HEK293 (cell line): ENCODE measurements around the gene ANKRD52.

ENCODE experiments used
- AEBP2 ChIP-seq: fragments of 450-650 bp; formaldehyde crosslinking; IDR thresholded peaks from 2 replicates; pipeline ENCODE4 v1.5.1; 2016; ENCODE audit warnings: missing biosample characterization, missing genetic modification characterization, borderline replicate concordance
- KLF1 ChIP-seq: fragments of 450-650 bp; formaldehyde crosslinking; IDR thresholded peaks from 2 replicates; pipeline ENCODE4 v1.5.1; 2016; ENCODE audit warnings: missing biosample characterization, missing genetic modification characterization
- KLF17 ChIP-seq: fragments of 450-650 bp; formaldehyde crosslinking; IDR thresholded peaks from 2 replicates; pipeline ENCODE4 v1.5.1; 2016; ENCODE audit warnings: missing biosample characterization, missing genetic modification characterization
- MEIS1 ChIP-seq: sonication (generic); formaldehyde crosslinking; IDR thresholded peaks from 2 replicates; pipeline ENCODE4 v1.8.1; 2022; ENCODE audit warnings: missing genetic modification reagents, mild to moderate bottlenecking, borderline replicate concordance
- PRDM2 ChIP-seq: fragments of 450-650 bp; formaldehyde crosslinking; IDR thresholded peaks from 2 replicates; pipeline ENCODE4 v1.5.1; 2016; ENCODE audit warnings: missing biosample characterization, missing genetic modification characterization, borderline replicate concordance
- RBAK ChIP-seq: fragments of 450-650 bp; formaldehyde crosslinking; IDR thresholded peaks from 2 replicates; pipeline ENCODE4 v1.5.1; 2016; ENCODE audit warnings: missing biosample characterization, missing genetic modification characterization
- YY1 ChIP-seq: fragments of 450-650 bp; formaldehyde crosslinking; IDR thresholded peaks from 2 replicates; pipeline ENCODE4 v1.5.1; 2018; ENCODE audit warnings: missing biosample characterization, missing genetic modification characterization
- ZBTB17 ChIP-seq: fragments of 450-650 bp; formaldehyde crosslinking; IDR thresholded peaks from 2 replicates; pipeline ENCODE4 v1.5.1; 2016; ENCODE audit warnings: missing biosample characterization, missing genetic modification characterization
- ZFHX2 ChIP-seq: fragments of 450-650 bp; formaldehyde crosslinking; conservative IDR thresholded peaks from 2 replicates; pipeline ENCODE4 v1.5.1; 2016; ENCODE audit warnings: missing biosample characterization, missing genetic modification characterization
- ZNF121 ChIP-seq: fragments of 450-650 bp; formaldehyde crosslinking; IDR thresholded peaks from 2 replicates; pipeline ENCODE4 v1.5.1; 2016; ENCODE audit warnings: missing biosample characterization, missing genetic modification characterization
- ZNF138 ChIP-seq: fragments of 450-650 bp; formaldehyde crosslinking; IDR thresholded peaks from 2 replicates; pipeline ENCODE4 v1.5.1; 2016; ENCODE audit warnings: missing biosample characterization, missing genetic modification characterization, borderline replicate concordance
- ZNF2 ChIP-seq: fragments of 450-650 bp; formaldehyde crosslinking; IDR thresholded peaks from 2 replicates; pipeline ENCODE4 v1.5.1; 2016; ENCODE audit warnings: missing biosample characterization, missing genetic modification characterization
- ZNF248 ChIP-seq: fragments of 450-650 bp; formaldehyde crosslinking; IDR thresholded peaks from 2 replicates; pipeline ENCODE4 v1.5.1; 2017; ENCODE audit warnings: missing biosample characterization, missing genetic modification characterization
- ZNF391 ChIP-seq: fragments of 450-650 bp; formaldehyde crosslinking; IDR thresholded peaks from 2 replicates; pipeline ENCODE4 v1.5.1; 2016; ENCODE audit warnings: low read depth, missing biosample characterization, missing genetic modification characterization, borderline replicate concordance
- ZNF416 ChIP-seq: fragments of 450-650 bp; formaldehyde crosslinking; IDR thresholded peaks from 2 replicates; pipeline ENCODE4 v1.5.1; 2016; ENCODE audit warnings: missing biosample characterization, missing genetic modification characterization
- ZNF449 ChIP-seq: fragments of 450-650 bp; formaldehyde crosslinking; IDR thresholded peaks from 2 replicates; pipeline ENCODE4 v1.5.1; 2017; ENCODE audit warnings: missing biosample characterization, mild to moderate bottlenecking, missing genetic modification characterization, moderate library complexity
- ZNF501 ChIP-seq: fragments of 450-650 bp; formaldehyde crosslinking; IDR thresholded peaks from 2 replicates; pipeline ENCODE4 v1.5.1; 2016; ENCODE audit warnings: missing biosample characterization, missing genetic modification characterization
- ZNF521 ChIP-seq: fragments of 450-650 bp; formaldehyde crosslinking; IDR thresholded peaks from 2 replicates; pipeline ENCODE4 v1.5.1; 2017; ENCODE audit warnings: missing biosample characterization, mild to moderate bottlenecking, missing genetic modification characterization
- ZNF560 ChIP-seq: fragments of 450-650 bp; formaldehyde crosslinking; IDR thresholded peaks from 2 replicates; pipeline ENCODE4 v1.5.1; 2017; ENCODE audit warnings: missing biosample characterization, missing genetic modification characterization, borderline replicate concordance
- ZNF792 ChIP-seq: fragments of 450-650 bp; formaldehyde crosslinking; IDR thresholded peaks from 2 replicates; pipeline ENCODE4 v1.5.1; 2016; ENCODE audit warnings: missing biosample characterization, missing genetic modification characterization
- ZSCAN16 ChIP-seq: fragments of 450-650 bp; formaldehyde crosslinking; IDR thresholded peaks from 2 replicates; pipeline ENCODE4 v1.5.1; 2016; ENCODE audit warnings: missing biosample characterization, missing genetic modification characterization
- ZSCAN30 ChIP-seq: fragments of 450-650 bp; IDR thresholded peaks from 2 replicates; pipeline ENCODE4 v1.5.1; 2018; ENCODE audit warnings: missing biosample characterization, mild to moderate bottlenecking, missing genetic modification characterization, moderate library complexity
- TF ChIP-seq, protein P1 (sequence below): fragments of 450-650 bp; formaldehyde crosslinking; IDR thresholded peaks from 2 replicates; pipeline ENCODE4 v1.5.1; 2016; ENCODE audit warnings: missing biosample characterization, missing genetic modification characterization
- TF ChIP-seq, protein P2 (sequence below): fragments of 450-650 bp; formaldehyde crosslinking; IDR thresholded peaks from 2 replicates; pipeline ENCODE4 v1.5.1; 2016; ENCODE audit warnings: missing biosample characterization, missing genetic modification characterization

Gene ANKRD52

GRCh38 chr12:56258068-56258819 lies at the start of gene ANKRD52 (continued):
- TF ChIP-seq RBAK (tag by site-specific recombination) (no peak), YY1 (tag by site-specific recombination) (peak; percentile 71; the same call in 1 of the 2 replicates), ZBTB17 (tag by site-specific recombination) (0 out of 2 replicates have a peak, but pooled peaks have one; percentile 25), ZNF2 (0 out of 2 replicates have a peak, but pooled peaks have one; percentile 21), MEIS1 (CRISPR knock-in tag) (no peak), ZNF391 (tag by site-specific recombination) (no peak), PRDM2 (tag by site-specific recombination) (no peak), KLF1 (tag by site-specific recombination) (no peak), ZNF416 (tag by site-specific recombination) (no peak), ZNF521 (tag by site-specific recombination) (no peak), AEBP2 (tag by site-specific recombination) (no peak), ZSCAN30 (tag by site-specific recombination) (peak; percentile 89), ZNF449 (tag by site-specific recombination) (no peak), ZNF560 (tag by site-specific recombination) (no peak), ZSCAN16 (tag by site-specific recombination) (peak; percentile 26; the same call in 1 of the 2 replicates), ZFHX2 (tag by site-specific recombination) (peak; percentile 16; the same call in 1 of the 2 replicates), ZNF501 (tag by site-specific recombination) (0 out of 2 replicates have a peak, but pooled peaks have one; percentile 24), KLF17 (tag by site-specific recombination) (0 out of 2 replicates have a peak, but pooled peaks have one; percentile 20), ZNF138 (tag by site-specific recombination) (no peak), ZNF792 (tag by site-specific recombination) (no peak), ZNF121 (tag by site-specific recombination) (0 out of 2 replicates have a peak, but pooled peaks have one; percentile 47), ZNF248 (no peak)
- TF ChIP-seq, protein P1, sequence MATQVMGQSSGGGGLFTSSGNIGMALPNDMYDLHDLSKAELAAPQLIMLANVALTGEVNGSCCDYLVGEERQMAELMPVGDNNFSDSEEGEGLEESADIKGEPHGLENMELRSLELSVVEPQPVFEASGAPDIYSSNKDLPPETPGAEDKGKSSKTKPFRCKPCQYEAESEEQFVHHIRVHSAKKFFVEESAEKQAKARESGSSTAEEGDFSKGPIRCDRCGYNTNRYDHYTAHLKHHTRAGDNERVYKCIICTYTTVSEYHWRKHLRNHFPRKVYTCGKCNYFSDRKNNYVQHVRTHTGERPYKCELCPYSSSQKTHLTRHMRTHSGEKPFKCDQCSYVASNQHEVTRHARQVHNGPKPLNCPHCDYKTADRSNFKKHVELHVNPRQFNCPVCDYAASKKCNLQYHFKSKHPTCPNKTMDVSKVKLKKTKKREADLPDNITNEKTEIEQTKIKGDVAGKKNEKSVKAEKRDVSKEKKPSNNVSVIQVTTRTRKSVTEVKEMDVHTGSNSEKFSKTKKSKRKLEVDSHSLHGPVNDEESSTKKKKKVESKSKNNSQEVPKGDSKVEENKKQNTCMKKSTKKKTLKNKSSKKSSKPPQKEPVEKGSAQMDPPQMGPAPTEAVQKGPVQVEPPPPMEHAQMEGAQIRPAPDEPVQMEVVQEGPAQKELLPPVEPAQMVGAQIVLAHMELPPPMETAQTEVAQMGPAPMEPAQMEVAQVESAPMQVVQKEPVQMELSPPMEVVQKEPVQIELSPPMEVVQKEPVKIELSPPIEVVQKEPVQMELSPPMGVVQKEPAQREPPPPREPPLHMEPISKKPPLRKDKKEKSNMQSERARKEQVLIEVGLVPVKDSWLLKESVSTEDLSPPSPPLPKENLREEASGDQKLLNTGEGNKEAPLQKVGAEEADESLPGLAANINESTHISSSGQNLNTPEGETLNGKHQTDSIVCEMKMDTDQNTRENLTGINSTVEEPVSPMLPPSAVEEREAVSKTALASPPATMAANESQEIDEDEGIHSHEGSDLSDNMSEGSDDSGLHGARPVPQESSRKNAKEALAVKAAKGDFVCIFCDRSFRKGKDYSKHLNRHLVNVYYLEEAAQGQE (tag by site-specific recombination), result no peak
- TF ChIP-seq, protein P2, sequence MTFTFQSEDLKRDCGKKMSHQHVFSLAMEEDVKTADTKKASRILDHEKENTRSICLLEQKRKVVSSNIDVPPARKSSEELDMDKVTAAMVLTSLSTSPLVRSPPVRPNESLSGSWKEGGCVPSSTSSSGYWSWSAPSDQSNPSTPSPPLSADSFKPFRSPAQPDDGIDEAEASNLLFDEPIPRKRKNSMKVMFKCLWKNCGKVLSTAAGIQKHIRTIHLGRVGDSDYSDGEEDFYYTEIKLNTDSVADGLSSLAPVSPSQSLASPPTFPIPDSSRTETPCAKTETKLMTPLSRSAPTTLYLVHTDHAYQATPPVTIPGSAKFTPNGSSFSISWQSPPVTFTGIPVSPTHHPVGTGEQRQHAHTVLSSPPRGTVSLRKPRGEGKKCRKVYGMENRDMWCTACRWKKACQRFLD (tag by site-specific recombination), result no peak
